Measurements from ENCODE around the gene PSAP.

Gene PSAP

DNA sequence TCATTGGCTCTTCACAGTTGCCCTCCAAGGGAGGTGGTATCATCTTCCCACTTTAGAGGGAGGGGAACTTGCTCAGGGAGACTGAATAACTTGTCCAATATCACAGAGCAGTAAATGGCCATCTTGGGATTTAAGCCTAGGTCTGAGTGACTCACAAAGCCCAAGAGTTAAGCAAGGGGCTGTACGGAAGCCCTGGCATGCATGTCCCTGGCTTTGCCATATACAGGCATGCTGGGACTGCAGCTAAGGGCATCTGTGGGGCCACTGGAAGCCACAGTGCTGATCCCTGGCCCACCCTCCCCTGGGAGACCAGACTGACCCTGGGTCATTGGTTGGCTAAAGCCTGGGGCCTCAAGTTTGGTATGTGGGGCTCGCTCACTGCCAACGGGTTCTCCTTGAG, 80.8 kb downstream of the PSAP start:
- Mint-ChIP-seq H3K27ac (peak overlapping the region; percentile 99), H3K27me3 (no peaks in the 10 kb centered on the region), H3K9me3 (no peaks in the 10 kb centered on the region), H3K4me1 (ENCODE audit: low read depth) (peaks cover 86% of the 10 kb centered on the region), H3K4me3 (peak overlapping the region; percentile 83), H3K36me3 (ENCODE audit: low read depth) (peaks cover 54% of the 10 kb centered on the region)

DNA sequence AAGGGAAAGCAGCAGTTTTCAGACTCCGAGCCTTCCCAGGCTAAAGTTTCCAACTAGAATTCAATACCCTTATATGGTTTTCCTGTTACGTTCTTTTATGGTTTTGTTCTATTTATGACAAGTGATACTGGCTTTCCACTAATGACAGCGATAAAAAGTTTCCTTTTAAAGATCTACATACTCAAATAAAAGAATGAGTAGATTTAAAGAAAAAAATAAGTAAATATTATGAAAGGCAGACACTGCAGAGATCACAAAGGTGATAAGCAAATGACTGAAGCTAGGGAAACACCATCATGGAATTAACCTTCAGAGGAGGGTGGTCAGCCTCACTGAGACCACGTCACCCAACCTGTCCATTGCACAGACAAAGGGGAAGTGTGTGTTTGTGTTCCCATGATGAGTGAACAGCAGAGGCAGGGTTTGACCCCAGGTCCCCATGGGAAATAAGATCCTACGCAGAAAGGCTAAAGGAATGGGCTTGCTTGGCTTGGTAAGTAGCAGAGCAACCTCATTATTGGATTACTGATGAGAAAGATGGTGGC, 81.7 kb downstream of the PSAP start:
- Mint-ChIP-seq H3K27me3 (no peaks in the 10 kb centered on the region), H3K4me3 (peak overlapping the region; percentile 83), H3K36me3 (ENCODE audit: low read depth) (peaks cover 55% of the 10 kb centered on the region), H3K4me1 (ENCODE audit: low read depth) (peaks cover 86% of the 10 kb centered on the region), H3K27ac (peak overlapping the region; percentile 99), H3K9me3 (no peaks in the 10 kb centered on the region)

DNA sequence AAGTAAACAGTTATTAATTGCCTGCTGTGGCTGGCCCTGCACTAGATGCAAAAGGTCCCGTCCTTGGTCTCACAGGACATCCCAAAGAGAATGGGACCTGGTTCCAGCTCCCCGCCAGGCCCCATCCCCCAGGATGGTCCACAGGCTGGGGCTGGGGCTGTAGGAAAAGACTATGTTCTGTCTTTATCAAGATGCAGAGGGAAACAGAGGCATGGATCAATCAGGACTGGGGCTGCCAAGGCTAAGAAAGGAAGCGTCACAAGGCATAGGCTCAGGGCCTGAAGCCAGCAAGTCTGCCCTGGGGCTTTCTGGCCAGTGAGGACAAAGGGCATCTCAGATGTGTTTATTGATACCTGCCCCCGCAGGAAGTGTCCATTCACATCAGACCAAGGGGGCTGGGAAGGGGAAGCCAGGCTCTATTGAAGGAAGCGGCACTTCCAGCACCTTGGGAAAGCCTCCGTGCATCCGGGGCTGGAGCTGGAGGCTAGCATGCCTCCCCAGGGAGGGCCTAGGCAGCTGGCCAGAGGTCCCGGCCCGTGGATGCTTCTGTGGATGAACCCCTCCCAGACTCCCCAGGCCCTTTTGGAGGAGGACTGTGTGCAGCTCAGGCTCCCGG, 83.5 kb downstream of the PSAP start:
- Mint-ChIP-seq H3K4me1 (ENCODE audit: low read depth) (peaks cover 95% of the 10 kb centered on the region), H3K9me3 (no peaks in the 10 kb centered on the region), H3K36me3 (ENCODE audit: low read depth) (peaks cover 66% of the 10 kb centered on the region), H3K4me3 (peak overlapping the region; percentile 83), H3K27ac (peak overlapping the region; percentile 94), H3K27me3 (no peaks in the 10 kb centered on the region)

DNA sequence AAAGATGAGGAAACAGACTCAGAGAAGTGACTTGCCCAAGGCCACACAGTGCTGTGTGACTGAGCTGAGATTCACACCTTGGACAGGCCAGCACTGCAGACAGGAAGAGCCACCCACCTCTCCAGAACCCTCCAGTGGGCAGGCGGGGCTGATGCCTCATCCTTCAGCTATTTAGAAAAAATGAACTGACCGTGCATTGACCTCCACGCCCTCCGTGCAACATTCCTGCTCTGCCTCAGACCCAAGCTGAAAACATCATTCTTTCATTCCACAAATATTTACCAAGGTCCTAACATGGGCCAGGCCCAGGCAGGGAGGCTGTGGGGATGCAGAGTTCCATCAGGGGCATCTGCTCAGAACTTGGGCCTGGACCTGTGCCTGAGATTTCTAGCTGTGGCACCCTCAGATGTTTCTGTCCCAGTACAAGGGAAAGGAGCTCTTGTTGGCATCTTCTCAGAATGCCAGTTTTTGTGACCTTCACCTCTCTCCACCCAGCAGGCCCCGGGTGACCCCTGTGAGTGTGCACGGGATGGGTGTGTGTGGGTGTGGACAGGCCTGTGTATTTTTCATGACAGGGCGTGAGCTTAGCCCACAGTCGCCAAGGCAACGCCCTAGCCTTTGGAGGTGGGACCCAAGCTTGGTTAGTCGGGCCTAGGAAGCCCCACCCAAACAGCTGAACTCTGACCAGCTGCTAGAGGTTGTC, 84.2 kb downstream of the PSAP start:
- peak overlapping the region; percentile 74 for H3K4me3 Mint-ChIP-seq
- H3K4me1 Mint-ChIP-seq (ENCODE audit: low read depth), result peaks cover 96% of the 10 kb centered on the region
- H3K27me3 Mint-ChIP-seq, result no peaks in the 10 kb centered on the region
- peaks cover 69% of the 10 kb centered on the region for H3K36me3 Mint-ChIP-seq (ENCODE audit: low read depth)
- peak overlapping the region; percentile 93 for H3K27ac Mint-ChIP-seq
- no peaks in the 10 kb centered on the region for H3K9me3 Mint-ChIP-seq
